ENCODE data around the gene CARMIL3. TPM values are rescaled to one million over a fixed set of nuclear protein-coding genes. Genes with fewer than 3 reads are reported as not detected.
"Not testable (repeated sequence)": the region's sequence is repeated elsewhere in the genome, so short reads cannot be mapped to it uniquely, and the experiment has no call there.

The CARMIL3 gene
- total RNA-seq, 1 donor from 2014 or later: 0.60 TPM

DNA sequence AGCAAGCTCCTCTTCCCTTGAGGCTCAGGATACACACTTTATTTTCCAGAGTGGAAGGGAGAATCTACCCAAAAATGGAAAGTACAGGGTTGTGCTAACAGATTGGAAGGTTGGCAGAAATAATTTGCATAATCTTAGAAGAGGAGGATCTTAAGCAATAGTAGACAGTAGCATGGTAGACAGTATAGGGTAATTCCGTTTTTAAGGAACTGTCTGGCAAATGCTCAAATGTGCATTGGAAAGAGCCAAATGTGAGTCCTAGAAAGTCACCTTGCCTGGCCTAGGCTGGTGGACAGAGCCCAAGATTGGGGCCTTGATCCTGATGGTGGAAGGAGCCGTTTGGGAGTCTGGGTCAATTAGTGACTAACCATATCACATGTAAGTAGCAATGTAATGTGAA is 13.1 kb upstream of the CARMIL3 start:
- H3K27me3 Mint-ChIP-seq (ENCODE audit: low read depth): peaks cover 9% of the 10 kb centered on the region
- H3K4me1 Mint-ChIP-seq (ENCODE audit: low read depth): peaks cover 6% of the 10 kb centered on the region
- H3K36me3 Mint-ChIP-seq (ENCODE audit: low read depth): no peaks in the 10 kb centered on the region
- no peak overlapping the region for H3K27ac Mint-ChIP-seq (ENCODE audit: unreplicated experiment)
- H3K4me3 Mint-ChIP-seq (ENCODE audit: unreplicated experiment): no peak overlapping the region
- TF ChIP-seq, protein P1, sequence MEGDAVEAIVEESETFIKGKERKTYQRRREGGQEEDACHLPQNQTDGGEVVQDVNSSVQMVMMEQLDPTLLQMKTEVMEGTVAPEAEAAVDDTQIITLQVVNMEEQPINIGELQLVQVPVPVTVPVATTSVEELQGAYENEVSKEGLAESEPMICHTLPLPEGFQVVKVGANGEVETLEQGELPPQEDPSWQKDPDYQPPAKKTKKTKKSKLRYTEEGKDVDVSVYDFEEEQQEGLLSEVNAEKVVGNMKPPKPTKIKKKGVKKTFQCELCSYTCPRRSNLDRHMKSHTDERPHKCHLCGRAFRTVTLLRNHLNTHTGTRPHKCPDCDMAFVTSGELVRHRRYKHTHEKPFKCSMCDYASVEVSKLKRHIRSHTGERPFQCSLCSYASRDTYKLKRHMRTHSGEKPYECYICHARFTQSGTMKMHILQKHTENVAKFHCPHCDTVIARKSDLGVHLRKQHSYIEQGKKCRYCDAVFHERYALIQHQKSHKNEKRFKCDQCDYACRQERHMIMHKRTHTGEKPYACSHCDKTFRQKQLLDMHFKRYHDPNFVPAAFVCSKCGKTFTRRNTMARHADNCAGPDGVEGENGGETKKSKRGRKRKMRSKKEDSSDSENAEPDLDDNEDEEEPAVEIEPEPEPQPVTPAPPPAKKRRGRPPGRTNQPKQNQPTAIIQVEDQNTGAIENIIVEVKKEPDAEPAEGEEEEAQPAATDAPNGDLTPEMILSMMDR (IDR thresholded peaks at IDR 0.05): no peak
- DNase-seq (ENCODE audit: low spot score): no peak
- H3K9me3 Mint-ChIP-seq (ENCODE audit: low read depth): no peaks in the 10 kb centered on the region

DNA sequence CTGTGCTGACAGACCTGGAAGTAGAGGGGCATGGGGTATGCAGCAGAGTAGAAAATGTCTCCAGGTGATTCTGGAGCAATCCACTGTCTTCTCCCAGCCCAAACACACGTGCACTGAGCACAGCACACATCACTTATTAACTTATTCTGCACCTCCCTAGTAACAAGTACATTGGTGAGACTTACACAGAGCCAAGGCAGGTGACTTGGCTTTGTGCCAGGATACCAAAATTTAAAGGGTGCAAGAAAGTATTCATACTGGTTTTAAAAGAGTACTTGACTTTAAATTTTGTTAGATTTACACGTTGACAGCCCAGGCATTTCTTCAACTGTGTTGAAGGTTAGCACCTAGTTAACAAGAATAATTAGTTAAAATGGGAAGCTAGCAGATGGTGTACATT is 11.1 kb upstream of the CARMIL3 start:
- Mint-ChIP-seq H3K9me3 (ENCODE audit: low read depth) (no peaks in the 10 kb centered on the region), H3K27me3 (ENCODE audit: low read depth) (peaks cover 13% of the 10 kb centered on the region), H3K4me1 (ENCODE audit: low read depth) (peaks cover 6% of the 10 kb centered on the region), H3K4me3 (ENCODE audit: unreplicated experiment) (no peak overlapping the region), H3K36me3 (ENCODE audit: low read depth) (no peaks in the 10 kb centered on the region), H3K27ac (ENCODE audit: unreplicated experiment) (no peak overlapping the region)
- TF ChIP-seq, protein P1 (IDR thresholded peaks at IDR 0.05): no peak
- DNase-seq (ENCODE audit: low spot score): no peak

DNA sequence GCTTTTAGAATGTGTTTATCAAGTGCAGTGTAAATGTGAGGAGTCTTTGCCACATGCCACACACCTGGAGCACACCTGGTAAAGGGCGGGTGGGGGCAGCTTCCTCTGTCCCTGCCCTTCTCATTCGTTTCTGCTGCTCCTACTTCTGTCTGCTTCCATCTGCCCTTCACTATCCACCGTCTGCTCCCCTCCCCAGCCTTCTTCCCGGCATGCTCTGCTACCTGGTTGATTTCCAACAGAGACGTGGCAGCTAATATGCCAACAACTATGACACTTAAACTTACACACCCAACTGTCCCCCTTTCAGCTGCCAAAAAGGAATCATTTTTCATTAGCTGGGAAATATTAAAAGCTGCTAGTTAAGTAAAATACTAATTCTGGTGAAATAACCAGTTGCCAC is 9.1 kb upstream of the CARMIL3 start:
- H3K36me3 Mint-ChIP-seq (ENCODE audit: low read depth): no peaks in the 10 kb centered on the region
- H3K27me3 Mint-ChIP-seq (ENCODE audit: low read depth): peaks cover 21% of the 10 kb centered on the region
- no peak for DNase-seq (ENCODE audit: low spot score)
- H3K27ac Mint-ChIP-seq (ENCODE audit: unreplicated experiment): no peak overlapping the region
- H3K9me3 Mint-ChIP-seq (ENCODE audit: low read depth): no peaks in the 10 kb centered on the region
- no peak overlapping the region for H3K4me3 Mint-ChIP-seq (ENCODE audit: unreplicated experiment)
- TF ChIP-seq, protein P1 (IDR thresholded peaks at IDR 0.05): no peak
- H3K4me1 Mint-ChIP-seq (ENCODE audit: low read depth): no peaks in the 10 kb centered on the region

DNA sequence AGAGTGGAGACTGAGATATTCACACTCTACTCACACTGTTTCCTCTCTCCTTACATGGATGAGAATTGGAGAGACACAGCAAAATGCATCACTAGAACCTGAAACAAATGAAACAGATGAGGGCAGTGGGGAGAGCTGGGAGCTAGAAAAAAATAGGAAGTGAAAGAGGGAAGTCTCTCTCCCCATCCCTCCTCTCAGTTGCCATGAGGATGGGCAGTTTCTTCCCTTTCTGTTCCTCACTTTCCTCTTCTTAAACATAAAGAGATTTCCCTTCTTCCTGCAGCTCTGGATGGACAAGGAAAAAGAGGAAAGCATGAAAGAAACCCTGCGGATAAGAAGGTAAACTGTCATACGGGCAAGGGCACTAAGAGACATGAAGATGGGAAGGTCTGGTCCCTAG is 2.8 kb upstream of the CARMIL3 start:
- H3K9me3 Mint-ChIP-seq (ENCODE audit: low read depth): not testable (repeated sequence)

DNA sequence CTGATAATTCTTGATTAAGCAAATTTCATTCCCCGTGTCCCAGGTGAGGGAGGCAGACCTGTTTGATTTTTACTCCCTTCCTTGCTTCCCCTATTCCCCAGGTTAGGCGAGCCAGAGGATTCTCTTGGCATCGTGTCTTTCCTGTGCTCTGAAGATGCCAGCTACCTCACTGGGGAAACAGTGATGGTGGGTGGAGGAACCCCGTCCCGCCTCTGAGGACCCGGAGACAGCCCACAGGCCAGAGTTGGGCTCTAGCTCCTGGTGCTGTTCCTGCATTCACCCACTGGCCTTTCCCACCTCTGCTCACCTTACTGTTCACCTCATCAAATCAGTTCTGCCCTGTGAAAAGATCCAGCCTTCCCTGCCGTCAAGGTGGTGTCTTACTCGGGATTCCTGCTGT is 1.1 kb upstream of the CARMIL3 start:
- H3K27me3 Mint-ChIP-seq (ENCODE audit: low read depth): peaks cover 39% of the 10 kb centered on the region
- H3K27ac Mint-ChIP-seq (ENCODE audit: unreplicated experiment): not testable (repeated sequence)

More for the DNA sequence above, 2.8 kb upstream of the CARMIL3 start:
- not testable (repeated sequence) for DNase-seq (ENCODE audit: low spot score); H3K4me3 Mint-ChIP-seq (ENCODE audit: unreplicated experiment); H3K27ac Mint-ChIP-seq (ENCODE audit: unreplicated experiment); H3K36me3 Mint-ChIP-seq (ENCODE audit: low read depth)
- Mint-ChIP-seq H3K4me1 (ENCODE audit: low read depth) (peaks cover 12% of the 10 kb centered on the region), H3K27me3 (ENCODE audit: low read depth) (peaks cover 40% of the 10 kb centered on the region)

DNA sequence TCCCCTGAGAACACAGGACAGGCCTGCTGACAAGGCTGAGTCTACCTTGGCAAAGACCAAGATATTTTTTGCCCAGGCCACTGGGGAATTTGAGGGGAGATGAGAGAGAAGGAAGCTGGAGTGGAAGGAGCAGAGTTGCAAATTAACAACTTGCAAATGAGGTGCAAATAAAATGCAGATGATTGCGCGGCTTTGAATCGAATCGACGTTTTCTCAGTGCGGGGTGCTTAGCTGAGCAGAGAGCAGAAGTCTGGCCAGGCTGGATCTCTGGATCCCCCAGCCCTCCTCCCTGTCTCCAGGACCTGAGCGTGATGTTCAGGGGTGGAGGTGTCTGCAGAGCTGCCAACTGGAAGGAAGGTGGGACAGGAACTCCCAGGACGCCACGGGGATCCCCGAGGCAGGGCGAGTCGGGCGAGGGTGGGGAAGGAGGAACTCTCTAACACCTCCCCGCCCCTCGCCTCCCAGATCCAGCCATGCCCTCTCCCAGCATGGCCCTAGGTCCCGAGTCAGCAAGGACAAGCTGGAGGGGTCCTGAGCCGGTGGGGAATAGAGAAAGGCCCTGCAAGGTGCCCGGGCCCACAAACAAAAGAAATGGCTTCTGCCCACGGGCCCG is 527 bp upstream of the CARMIL3 start:
- Mint-ChIP-seq H3K36me3 (ENCODE audit: low read depth) (no peaks in the 10 kb centered on the region), H3K9me3 (ENCODE audit: low read depth) (no peaks in the 10 kb centered on the region), H3K27ac (ENCODE audit: unreplicated experiment) (no peak overlapping the region), H3K4me1 (ENCODE audit: low read depth) (peaks cover 12% of the 10 kb centered on the region), H3K27me3 (ENCODE audit: low read depth) (peaks cover 39% of the 10 kb centered on the region), H3K4me3 (ENCODE audit: unreplicated experiment) (peak overlapping the region; percentile 70)
- DNase-seq (ENCODE audit: low spot score): no peak
- TF ChIP-seq, protein P1 (IDR thresholded peaks at IDR 0.05): no peak

More for the DNA sequence above, 1.1 kb upstream of the CARMIL3 start:
- not testable (repeated sequence) for DNase-seq (ENCODE audit: low spot score); H3K36me3 Mint-ChIP-seq (ENCODE audit: low read depth); H3K9me3 Mint-ChIP-seq (ENCODE audit: low read depth)
- peak overlapping the region; percentile 70 for H3K4me3 Mint-ChIP-seq (ENCODE audit: unreplicated experiment)
- peaks cover 12% of the 10 kb centered on the region for H3K4me1 Mint-ChIP-seq (ENCODE audit: low read depth)

Data from chondrocyte (in vitro differentiated cells).